ENCODE data around the gene TCAP.

DNA sequence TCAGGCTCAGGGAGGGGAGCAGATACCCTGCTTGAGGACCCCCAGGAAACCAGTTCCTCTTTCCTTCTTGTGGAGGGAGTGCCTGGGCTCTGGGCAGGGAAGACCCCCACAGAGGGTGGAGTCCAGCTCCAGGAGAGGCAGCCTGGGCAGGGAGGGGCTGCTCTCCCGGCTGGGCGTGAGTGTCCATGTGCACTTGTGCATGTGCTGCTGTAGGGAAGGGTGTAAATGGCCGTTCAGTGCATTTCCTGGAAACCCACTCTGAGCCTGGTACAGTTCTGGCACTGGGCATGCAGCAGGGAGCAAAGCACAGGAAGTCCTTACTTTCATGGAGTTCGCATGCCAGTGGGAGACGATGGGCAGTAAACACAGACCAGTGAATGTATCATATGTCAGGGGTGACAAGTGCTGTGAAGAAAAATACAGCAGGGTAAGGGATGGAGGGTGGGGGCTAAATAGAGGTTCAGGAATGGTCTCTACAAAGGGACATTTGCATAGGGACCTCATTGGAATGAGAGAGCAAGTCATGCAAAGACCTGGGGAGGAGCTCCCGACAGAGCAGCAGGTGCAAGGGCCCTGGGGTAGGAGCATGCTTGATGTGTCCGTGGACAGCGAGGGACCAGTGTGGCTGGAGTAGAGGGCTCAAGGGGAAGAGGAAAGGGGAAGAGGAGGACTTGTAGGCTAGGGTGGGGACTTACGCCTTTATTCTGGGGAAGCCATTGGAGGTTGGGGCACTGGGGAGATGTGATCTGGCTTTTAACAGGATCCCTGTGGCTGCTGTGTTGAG lies 22.7 kb upstream of the TCAP start:
- TF ChIP-seq, protein P1, sequence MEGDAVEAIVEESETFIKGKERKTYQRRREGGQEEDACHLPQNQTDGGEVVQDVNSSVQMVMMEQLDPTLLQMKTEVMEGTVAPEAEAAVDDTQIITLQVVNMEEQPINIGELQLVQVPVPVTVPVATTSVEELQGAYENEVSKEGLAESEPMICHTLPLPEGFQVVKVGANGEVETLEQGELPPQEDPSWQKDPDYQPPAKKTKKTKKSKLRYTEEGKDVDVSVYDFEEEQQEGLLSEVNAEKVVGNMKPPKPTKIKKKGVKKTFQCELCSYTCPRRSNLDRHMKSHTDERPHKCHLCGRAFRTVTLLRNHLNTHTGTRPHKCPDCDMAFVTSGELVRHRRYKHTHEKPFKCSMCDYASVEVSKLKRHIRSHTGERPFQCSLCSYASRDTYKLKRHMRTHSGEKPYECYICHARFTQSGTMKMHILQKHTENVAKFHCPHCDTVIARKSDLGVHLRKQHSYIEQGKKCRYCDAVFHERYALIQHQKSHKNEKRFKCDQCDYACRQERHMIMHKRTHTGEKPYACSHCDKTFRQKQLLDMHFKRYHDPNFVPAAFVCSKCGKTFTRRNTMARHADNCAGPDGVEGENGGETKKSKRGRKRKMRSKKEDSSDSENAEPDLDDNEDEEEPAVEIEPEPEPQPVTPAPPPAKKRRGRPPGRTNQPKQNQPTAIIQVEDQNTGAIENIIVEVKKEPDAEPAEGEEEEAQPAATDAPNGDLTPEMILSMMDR (IDR thresholded peaks at IDR 0.05): no peak
- TF ChIP-seq POLR2AphosphoS5 (IDR thresholded peaks at IDR 0.05) (no peak), POLR2A (IDR thresholded peaks at IDR 0.05) (no peak)
